Right kidney (tissue), 1 donor: Measurements from ENCODE around the gene JCHAIN.

Experiments used
- DNase-seq: peaks from one replicate; pipeline ENCODE4 v3.0.0-alpha.2; 2016

JCHAIN gene

GRCh38 chr4:70637239-70637913 lies 28.9 kb downstream of the JCHAIN start:
- DNase-seq, result no peak

GRCh38 chr4:70634482-70634881 lies 31.8 kb downstream of the JCHAIN start:
- no peak for DNase-seq

- no peak for DNase-seq
These were observed 34.3 kb downstream of the JCHAIN start for GRCh38 chr4:70632028-70632427.

- DNase-seq, result no peak
These were observed 36.1 kb downstream of the JCHAIN start for GRCh38 chr4:70630162-70630561.

GRCh38 chr4:70629469-70630090 lies 36.7 kb downstream of the JCHAIN start:
- DNase-seq, result no peak

- no peak for DNase-seq
These were observed 37.9 kb downstream of the JCHAIN start, which contains the start of gene ENAM for GRCh38 chr4:70628444-70628843. TSS of gene ENAM (plus strand) at chr4:70628744. CDS start at chr4:70629501, 757 bp downstream.

- DNase-seq, result no peak
These were observed 38.7 kb downstream of the JCHAIN start for GRCh38 chr4:70627620-70628019.

GRCh38 chr4:70624226-70624793 lies 42.0 kb downstream of the JCHAIN start:
- DNase-seq, result no peak

- DNase-seq, result no peak
These were observed 43.0 kb downstream of the JCHAIN start for GRCh38 chr4:70623323-70623722.

GRCh38 chr4:70619778-70620177 lies 46.5 kb downstream of the JCHAIN start:
- DNase-seq, result no peak

- no peak for DNase-seq
These were observed 47.0 kb downstream of the JCHAIN start for GRCh38 chr4:70619288-70619687.

- DNase-seq, result no peak
These were observed 52.1 kb downstream of the JCHAIN start for GRCh38 chr4:70614184-70614555.

- peak; percentile 45 for DNase-seq
These were observed 52.8 kb downstream of the JCHAIN start for GRCh38 chr4:70613306-70614183.

GRCh38 chr4:70608324-70608723 lies 58.0 kb downstream of the JCHAIN start:
- DNase-seq, result no peak

- DNase-seq, result no peak
These were observed 58.9 kb downstream of the JCHAIN start for GRCh38 chr4:70607334-70607853.

- DNase-seq, result no peak
These were observed 59.8 kb downstream of the JCHAIN start for GRCh38 chr4:70606459-70606858.
